Vagina (tissue), 2 donors: Measurements from ENCODE around the gene SS18.

Source experiments
- POLR2A ChIP-seq, 2 donors: fragments of 450-650 bp; IDR thresholded peaks; one replicate each; pipeline ENCODE4 v1.6.1; 2017; ENCODE audit warnings: antibody characterized with exemption in 2 of 2, mild to moderate bottlenecking in 2 of 2, moderate library complexity in 2 of 2
- POLR2AphosphoS5 ChIP-seq, 2 donors: sonication (generic); formaldehyde crosslinking; IDR thresholded peaks; one replicate each; pipeline ENCODE4 v1.9.0; 2017; ENCODE audit warnings: antibody characterized with exemption in 2 of 2, mild to moderate bottlenecking in 2 of 2, low read depth in 1 of 2; ENCODE audit not compliant: insufficient read depth in 1 of 2
- TF ChIP-seq, protein P1 (sequence below), 3 experiments: fragments of 450-650 bp in 2 of 3; fragments of 200-600 bp in 1 of 3; sonication (generic) in 1 of 3; IDR thresholded peaks; one replicate each; pipeline ENCODE4 v1.5.1; 2017 to 2019; ENCODE audit warnings: antibody characterized with exemption in 3 of 3, mild to moderate bottlenecking in 2 of 3, moderate library complexity in 2 of 3

GRCh38 chr18:26056291-26056690 is 34.1 kb downstream of the SS18 start:
- TF ChIP-seq, protein P1, sequence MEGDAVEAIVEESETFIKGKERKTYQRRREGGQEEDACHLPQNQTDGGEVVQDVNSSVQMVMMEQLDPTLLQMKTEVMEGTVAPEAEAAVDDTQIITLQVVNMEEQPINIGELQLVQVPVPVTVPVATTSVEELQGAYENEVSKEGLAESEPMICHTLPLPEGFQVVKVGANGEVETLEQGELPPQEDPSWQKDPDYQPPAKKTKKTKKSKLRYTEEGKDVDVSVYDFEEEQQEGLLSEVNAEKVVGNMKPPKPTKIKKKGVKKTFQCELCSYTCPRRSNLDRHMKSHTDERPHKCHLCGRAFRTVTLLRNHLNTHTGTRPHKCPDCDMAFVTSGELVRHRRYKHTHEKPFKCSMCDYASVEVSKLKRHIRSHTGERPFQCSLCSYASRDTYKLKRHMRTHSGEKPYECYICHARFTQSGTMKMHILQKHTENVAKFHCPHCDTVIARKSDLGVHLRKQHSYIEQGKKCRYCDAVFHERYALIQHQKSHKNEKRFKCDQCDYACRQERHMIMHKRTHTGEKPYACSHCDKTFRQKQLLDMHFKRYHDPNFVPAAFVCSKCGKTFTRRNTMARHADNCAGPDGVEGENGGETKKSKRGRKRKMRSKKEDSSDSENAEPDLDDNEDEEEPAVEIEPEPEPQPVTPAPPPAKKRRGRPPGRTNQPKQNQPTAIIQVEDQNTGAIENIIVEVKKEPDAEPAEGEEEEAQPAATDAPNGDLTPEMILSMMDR (IDR thresholded peaks at IDR 0.05): no peak
- no peak for TF ChIP-seq POLR2A (IDR thresholded peaks at IDR 0.05)
- TF ChIP-seq POLR2AphosphoS5 (IDR thresholded peaks at IDR 0.05; ENCODE audit: insufficient read depth in 1 of 2, low read depth in 1 of 2): no peak
